ENCODE results near the gene CHCHD6. TPM values are rescaled to one million over a fixed set of nuclear protein-coding genes. Genes with fewer than 3 reads are reported as not detected.

Gene CHCHD6
- total and polyA plus RNA-seq, 2 of the 4 experiments (the other 2 are of a cell fraction) = 18.8 to 28.9 TPM

- Histone ChIP-seq H4K20me1 (ENCODE audit: insufficient read depth, low read length) (no peaks in the 10 kb centered on the region), H4K8ac (ENCODE audit: low read depth in 2 of 2, low read length in 2 of 2) (no peak overlapping the region), H3K9me3 (ENCODE audit: control insufficient read depth, insufficient read depth, low read length) (no peaks in the 10 kb centered on the region), H2AK9ac (replicated peaks; ENCODE audit: low read depth, low read length, poor library complexity) (peak overlapping the region; percentile 30), H3K79me1 (ENCODE audit: low read depth in 1 of 2, low read length in 2 of 2) (no peaks in the 10 kb centered on the region), H3K27ac (ENCODE audit: insufficient read depth, low read length) (no peak overlapping the region), H3K4me1 (ENCODE audit: control insufficient read depth, insufficient read depth, low read length) (peaks cover 15% of the 10 kb centered on the region; the same call in 1 of the 2 replicates), H2BK20ac (ENCODE audit: low read depth, low read length) (no peak overlapping the region), H3K14ac (replicated peaks; ENCODE audit: low read depth, low read length) (no peak overlapping the region), H3K27me3 (ENCODE audit: control insufficient read depth, insufficient read depth, low read length) (no peaks in the 10 kb centered on the region), H3K4me2 (ENCODE audit: low read depth, low read length) (no peak overlapping the region), H2BK15ac (ENCODE audit: low read depth, low read length) (no peak overlapping the region), H3K4ac (ENCODE audit: low read depth, low read length) (no peak overlapping the region), H3K18ac (ENCODE audit: low read depth, low read length) (no peak overlapping the region), H2BK120ac (ENCODE audit: low read depth, low read length) (no peak overlapping the region), H3K56ac (ENCODE audit: extremely low read depth, insufficient read depth, low read length) (no peak overlapping the region), H3K9me1 (ENCODE audit: insufficient read depth, low read length) (0 out of 2 replicates have a peak, but pooled peaks cover 6% of the 10 kb centered on the region), H2AK5ac (ENCODE audit: low read depth, low read length) (no peak overlapping the region), H3K9ac (ENCODE audit: low read depth, low read length) (no peak overlapping the region), H2BK5ac (ENCODE audit: low read depth, low read length, poor library complexity, severe bottlenecking) (no peak overlapping the region), H3K23ac (ENCODE audit: low read depth, low read length) (no peak overlapping the region), H4K91ac (ENCODE audit: insufficient read depth, low read depth, low read length) (no peak overlapping the region), H2AFZ (replicated peaks; ENCODE audit: low read length, poor library complexity) (no peak overlapping the region), H4K5ac (ENCODE audit: low read depth, low read length) (no peak overlapping the region), H3K4me3 (ENCODE audit: insufficient read depth, low read depth, low read length) (no peak overlapping the region), H3K36me3 (ENCODE audit: control insufficient read depth, insufficient read depth, low read length) (no peaks in the 10 kb centered on the region)
- ATAC-seq (ENCODE audit: low read depth) (no peak), DNase-seq (no peak)
- TF ChIP-seq MXI1 (IDR thresholded peaks at IDR 0.05; ENCODE audit: borderline replicate concordance, low read depth, low read length) = no peak
- no peak for TF ChIP-seq MAZ (IDR thresholded peaks at IDR 0.05; ENCODE audit: borderline replicate concordance, low read depth, low read length)
- no peak for TF ChIP-seq NFE2L2 (IDR thresholded peaks at IDR 0.05; ENCODE audit: low read depth, low read length)
- TF ChIP-seq RAD21 (IDR thresholded peaks at IDR 0.05; ENCODE audit: low read length) = no peak
- TF ChIP-seq, protein P1, sequence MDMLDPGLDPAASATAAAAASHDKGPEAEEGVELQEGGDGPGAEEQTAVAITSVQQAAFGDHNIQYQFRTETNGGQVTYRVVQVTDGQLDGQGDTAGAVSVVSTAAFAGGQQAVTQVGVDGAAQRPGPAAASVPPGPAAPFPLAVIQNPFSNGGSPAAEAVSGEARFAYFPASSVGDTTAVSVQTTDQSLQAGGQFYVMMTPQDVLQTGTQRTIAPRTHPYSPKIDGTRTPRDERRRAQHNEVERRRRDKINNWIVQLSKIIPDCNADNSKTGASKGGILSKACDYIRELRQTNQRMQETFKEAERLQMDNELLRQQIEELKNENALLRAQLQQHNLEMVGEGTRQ (IDR thresholded peaks at IDR 0.05; ENCODE audit: low read depth, low read length) = no peak
- TF ChIP-seq ELK1 (IDR thresholded peaks at IDR 0.05; ENCODE audit: borderline replicate concordance, low read depth, low read length) = no peak
- no peak for TF ChIP-seq SMC3 (IDR thresholded peaks at IDR 0.05; ENCODE audit: low read depth, low read length)
- no peak for TF ChIP-seq RFX5 (IDR thresholded peaks at IDR 0.05; ENCODE audit: low read depth, low read length)
- TF ChIP-seq CHD1 (IDR thresholded peaks at IDR 0.05; ENCODE audit: low read depth, low read length) = no peak
- ChIA-PET POLR2A (ENCODE audit: unreplicated experiment) (no interaction called here), CTCF (no interaction called here)
- 95% methylated on average over 6 of the region's 23 CpGs; no CpG with 5 or more reads in 1 of the 2 experiments for WGBS, 2 experiments (ENCODE audit: extremely low coverage in 2 of 2, insufficient read length in 1 of 2)
- intact Hi-C loops (cut with micrococcal nuclease) = no loop called here
- dilution Hi-C loops (cut with HindIII; ENCODE audit: low sequenced_read_pairs, unreplicated experiment) = no loop called here
- BruUV-seq (replicated peaks) = no TSS peak
- in situ Hi-C loops (cut with MboI; ENCODE audit: low sequenced_read_pairs) = no loop called here
Observed at GRCh38 chr3:126956866-126957650, 253.0 kb downstream of the CHCHD6 start.

Data from IMR-90 (cell line).